NCI-H748 (cell line): ENCODE measurements around the gene TRAPPC2.
A peak's percentile ranks its signal among the peaks of the same experiment; 100 is the strongest.
"Not testable (repeated sequence)": the region's sequence is repeated elsewhere in the genome, so short reads cannot be mapped to it uniquely, and the experiment has no call there.

Source experiments
- DNase-seq: peaks from one replicate; lab custom pipeline; 2025; ENCODE audit not compliant: unreplicated experiment; lab: John Stamatoyannopoulos, UW

The TRAPPC2 gene

GRCh38 chrX:13699183-13699826 is 35.1 kb downstream of the TRAPPC2 start:
- peak; percentile 1 for DNase-seq

GRCh38 chrX:13698432-13698831 is 36.0 kb downstream of the TRAPPC2 start:
- DNase-seq, result no peak

- DNase-seq, result no peak
These were observed 36.4 kb downstream of the TRAPPC2 start for GRCh38 chrX:13697976-13698375.

- no peak for DNase-seq
These were observed 37.0 kb downstream of the TRAPPC2 start for GRCh38 chrX:13697455-13697854.

GRCh38 chrX:13695601-13696115 is 38.8 kb downstream of the TRAPPC2 start:
- DNase-seq, result no peak

DNA sequence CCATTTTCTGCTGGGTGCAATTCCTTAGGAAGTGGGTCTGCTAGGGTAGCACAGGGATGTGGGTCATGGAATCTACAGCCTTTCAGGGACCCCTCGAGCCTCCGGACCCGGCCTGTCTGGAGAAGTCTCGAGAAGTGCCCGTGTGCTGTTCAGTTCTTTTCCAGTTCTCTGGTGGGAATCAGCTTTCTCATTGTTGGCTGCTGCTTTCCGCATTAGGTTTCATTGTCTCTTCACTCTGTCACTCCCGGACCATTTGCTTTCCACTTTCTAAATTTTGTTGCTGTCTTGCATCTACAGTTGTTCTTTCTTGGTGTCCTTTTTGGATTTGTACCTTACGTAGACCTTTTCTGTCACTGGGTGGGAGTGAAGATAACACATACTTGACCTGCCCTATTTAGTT is 39.4 kb downstream of the TRAPPC2 start:
- DNase-seq, result no peak

DNA sequence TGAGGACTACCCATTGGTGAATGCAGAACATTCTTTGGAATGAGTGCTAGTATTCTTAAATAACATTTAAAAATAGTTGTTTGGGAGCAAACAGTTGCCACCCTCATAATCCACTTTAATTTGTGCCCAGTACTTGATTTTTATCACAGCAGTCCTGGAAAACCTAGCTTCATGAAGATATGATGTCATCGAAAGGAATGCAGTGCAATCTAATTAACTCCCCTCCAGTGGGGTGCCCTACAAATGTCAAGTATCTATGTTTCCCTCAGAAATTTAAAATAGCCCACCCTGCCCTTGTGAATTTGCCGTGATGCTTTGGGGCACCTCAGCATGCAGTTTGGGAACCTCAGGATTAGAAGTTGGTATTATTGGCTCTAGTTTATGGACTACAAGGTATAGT is 40.1 kb downstream of the TRAPPC2 start:
- DNase-seq, result no peak

- DNase-seq, result no peak
These were observed 41.0 kb downstream of the TRAPPC2 start for GRCh38 chrX:13693341-13693961.

DNA sequence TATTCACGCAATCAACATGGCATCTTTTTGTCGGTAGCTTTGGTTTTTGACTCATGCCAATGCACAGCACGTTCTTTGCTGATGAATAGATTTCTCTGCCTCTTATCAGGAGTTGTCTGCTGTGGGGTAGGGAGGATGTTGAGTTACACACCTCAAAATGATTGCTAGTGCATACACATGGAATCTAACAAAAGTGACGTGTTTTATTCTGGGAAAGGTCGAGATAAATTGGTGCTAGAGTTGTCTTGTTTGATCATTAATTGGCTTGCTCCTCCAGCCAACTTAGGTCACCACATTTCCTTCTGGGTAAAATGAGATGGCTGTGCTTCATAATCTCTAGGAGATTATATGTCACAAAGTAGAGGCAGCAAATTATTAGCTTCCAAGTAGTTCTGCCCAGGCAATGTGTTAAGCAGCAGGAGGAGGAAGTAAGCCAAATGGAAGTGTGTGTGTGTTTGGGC is 41.6 kb downstream of the TRAPPC2 start:
- no peak for DNase-seq

GRCh38 chrX:13691841-13692371 is 42.5 kb downstream of the TRAPPC2 start:
- DNase-seq, result no peak

DNA sequence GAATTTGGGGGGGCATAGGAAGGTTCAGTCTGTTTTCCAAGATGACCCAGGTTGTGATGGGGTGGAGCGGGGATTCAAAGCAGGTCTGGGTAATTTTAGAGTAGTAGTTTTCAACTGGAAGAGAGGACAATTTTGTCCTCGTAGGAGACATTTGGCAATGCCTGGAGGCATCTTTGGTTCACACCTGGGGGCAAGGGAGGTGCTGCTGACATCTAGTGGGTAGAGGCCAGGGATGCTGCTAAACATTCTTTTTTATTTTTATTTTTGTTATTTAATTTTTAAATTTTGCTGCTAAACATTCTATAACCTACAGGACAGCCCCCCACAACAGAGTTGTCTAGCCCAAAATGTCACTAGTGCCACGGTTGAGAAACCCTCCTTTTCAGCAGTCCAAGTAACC is 43.6 kb downstream of the TRAPPC2 start:
- no peak for DNase-seq

- DNase-seq, result peak; percentile 40
These were observed 44.6 kb downstream of the TRAPPC2 start for GRCh38 chrX:13689741-13690211.

DNA sequence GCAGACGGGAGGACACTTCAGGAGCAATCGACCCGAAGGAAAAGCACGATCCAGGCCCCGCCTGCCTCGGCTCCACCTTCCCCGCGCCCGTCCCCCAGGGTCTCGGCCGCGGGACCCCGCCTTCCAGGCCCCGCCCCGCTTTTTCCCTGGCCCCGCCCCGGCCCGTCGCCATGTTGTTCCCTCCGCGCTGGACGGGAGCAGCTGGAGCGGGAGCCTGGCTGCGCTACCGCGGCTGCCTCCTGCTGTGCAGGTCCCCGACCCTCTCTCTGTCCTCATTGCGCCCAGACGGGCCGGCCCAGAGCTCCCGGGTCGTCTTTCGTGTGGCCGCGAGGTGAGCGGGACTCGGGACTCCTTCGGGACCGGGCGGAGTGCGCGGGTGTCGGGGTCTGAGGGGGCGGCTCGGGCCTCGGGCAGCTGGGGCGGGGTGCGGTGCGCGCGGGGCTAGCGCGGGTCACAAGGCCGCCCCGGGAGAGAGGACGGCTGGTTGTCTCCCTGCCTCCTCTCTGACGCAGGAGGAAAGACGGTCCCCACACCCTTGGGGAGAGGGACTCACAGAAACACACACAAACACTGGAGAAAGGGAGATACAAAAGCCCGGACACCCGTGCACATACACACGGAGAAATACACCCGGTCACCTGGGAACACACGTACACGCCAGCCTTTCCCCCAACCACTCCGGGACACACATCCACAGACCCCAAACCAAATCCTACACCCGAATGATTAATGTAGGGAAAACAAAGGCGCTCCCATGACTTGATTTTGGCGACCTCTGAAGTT is 45.3 kb downstream of the TRAPPC2 start, which contains the start of gene RAB9A:
Gene RAB9A (plus strand): TSS at position 171 of the 783 bp plus-strand sequence. CDS start 19,619 bp downstream, outside the sequence.
- DNase-seq, result peak; percentile 80

GRCh38 chrX:13688384-13688957 is 45.9 kb downstream of the TRAPPC2 start:
- DNase-seq, result peak; percentile 8

DNA sequence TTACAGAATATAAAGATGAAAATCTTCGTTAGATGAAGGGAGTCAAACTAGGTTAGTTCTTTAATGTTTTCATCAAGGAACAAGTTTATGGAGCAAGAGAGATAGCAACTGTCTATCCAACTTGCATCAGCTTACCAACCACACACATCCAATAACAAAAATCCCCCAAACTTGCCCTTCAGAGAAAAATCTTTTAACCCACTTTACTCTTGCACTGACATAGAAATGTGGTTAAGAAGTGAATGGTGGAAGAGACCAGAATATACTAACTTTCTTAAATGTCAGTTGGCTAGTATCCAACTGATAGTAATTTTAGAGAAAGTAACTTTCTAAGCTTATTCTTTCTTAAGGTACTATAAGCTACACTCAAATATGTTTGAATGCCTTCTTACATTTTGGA is 47.2 kb downstream of the TRAPPC2 start:
- DNase-seq, result no peak

DNA sequence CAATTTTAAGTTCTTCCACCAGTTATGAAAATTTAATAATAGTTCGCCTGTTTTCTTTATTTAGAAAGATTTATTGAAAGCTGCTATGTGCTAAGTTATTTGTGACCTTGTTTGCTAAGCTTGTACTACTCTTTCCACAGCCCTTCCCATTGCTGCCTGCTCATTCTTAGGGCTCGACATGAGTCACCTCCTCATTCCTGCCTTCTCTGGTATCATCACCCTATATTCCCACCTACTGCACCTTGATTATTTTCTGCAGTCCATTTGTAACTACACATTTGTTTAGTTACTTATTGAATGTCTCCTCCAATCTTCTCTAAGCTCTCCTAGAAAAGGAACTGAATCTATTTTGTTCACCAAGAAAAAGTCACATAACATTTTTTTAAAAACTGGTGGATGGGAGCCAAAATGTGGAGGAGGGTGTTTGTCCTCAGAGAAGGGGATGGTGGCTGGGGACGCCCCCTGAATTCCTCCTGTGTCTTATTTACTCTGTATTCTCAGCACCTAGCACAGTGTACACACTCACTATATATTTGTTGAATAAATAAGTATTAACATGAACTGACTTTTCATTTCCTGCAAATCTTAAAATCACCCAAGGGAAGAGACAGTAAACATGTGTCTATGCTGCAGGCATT is 49.2 kb downstream of the TRAPPC2 start:
- no peak for DNase-seq

DNA sequence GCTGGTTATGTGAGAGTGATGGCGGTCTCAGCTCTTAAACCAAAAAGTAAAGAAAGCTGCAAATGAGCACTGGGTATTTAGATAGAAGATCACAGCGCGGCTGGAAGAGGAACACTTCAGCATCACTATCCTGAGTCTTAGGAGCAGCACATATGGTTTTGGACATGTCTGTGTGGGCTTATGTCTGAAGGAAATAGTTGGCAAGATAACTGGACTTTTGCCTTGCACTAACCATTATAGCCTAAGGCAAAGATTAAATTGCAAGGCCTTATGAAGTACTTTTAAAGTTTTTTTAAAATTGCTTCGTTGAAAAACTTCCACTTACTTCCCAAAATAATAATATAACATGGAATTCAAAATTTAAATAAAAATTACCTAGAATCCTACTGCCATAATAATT is 50.1 kb downstream of the TRAPPC2 start:
- no peak for DNase-seq

DNA sequence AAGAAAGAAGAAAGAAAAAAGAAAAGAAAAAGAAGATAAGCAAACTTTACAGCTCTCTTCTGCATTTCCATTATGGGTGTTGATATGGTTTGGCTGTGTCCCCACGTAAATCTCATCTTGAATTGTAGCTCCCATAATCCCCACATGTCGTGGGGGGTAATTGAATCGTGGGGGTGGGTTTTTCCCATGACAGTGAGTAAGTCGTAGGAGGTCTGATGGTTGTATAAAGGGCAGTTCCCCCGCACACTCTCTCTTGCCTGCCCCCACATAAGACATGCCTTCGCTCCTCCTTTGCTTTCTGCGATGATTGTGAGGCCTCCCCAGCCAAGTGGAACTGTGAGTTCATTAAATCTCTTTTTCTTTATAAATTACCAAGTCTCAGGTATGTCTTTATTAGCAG is 52.8 kb downstream of the TRAPPC2 start:
- DNase-seq, result no peak

DNA sequence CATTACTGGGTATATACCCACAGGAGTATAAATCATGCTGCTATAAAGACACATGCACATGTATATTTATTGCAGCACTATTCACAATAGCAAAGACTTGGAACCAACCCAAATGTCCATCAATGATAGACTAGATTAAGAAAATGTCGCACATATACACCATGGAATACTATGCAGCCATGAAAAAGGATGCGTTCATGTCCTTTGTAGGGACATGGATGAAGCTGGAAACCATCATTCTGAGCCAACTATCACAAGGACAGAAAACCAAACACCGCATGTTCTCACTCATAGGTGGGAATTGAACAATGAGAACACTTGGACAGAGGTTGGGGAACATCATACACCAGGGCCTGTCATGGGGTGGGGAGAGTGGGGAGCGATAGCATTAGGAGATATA is 54.7 kb downstream of the TRAPPC2 start:
- DNase-seq, result not testable (repeated sequence)

GRCh38 chrX:13676885-13677284 is 57.5 kb downstream of the TRAPPC2 start:
- DNase-seq, result no peak
